GM12878 (cell line): ENCODE data around the gene TMEM38A. TPM values are rescaled to one million over a fixed set of nuclear protein-coding genes. Genes with fewer than 3 reads are reported as not detected.

ENCODE experiments used
- ATAC-seq: fragments of 200-7000 bp; cut with Tn5 transposase; 3 replicates; pipeline ENCODE4 v1.9.1; 2020; ENCODE audit warnings: mild to moderate bottlenecking, moderate library complexity
- BruUV-seq: library from RNA; stranded (reverse); fragments of 400-500 nt; replicated peaks from 2 replicates; lab custom pipeline; 2021; lab: Mats Ljungman, UMichigan
- CTCF ChIA-PET: fragments of 300-600 bp; sonication (Branson Sonifier 250); formaldehyde crosslinking; extraction: SDS; loops from one replicate; lab custom pipeline; 2021; ENCODE audit warnings: inconsistent platforms; lab: Yijun Ruan, JAX
- POLR2A ChIA-PET: fragments of 350-600 bp; formaldehyde crosslinking; extraction: SDS; loops from one replicate; lab custom pipeline; 2021; ENCODE audit warnings: inconsistent platforms; lab: Charles Lee
- RAD21 ChIA-PET: fragments of 300-600 bp; sonication (Branson Sonifier 250); formaldehyde crosslinking; loops from one replicate; lab custom pipeline; 2023; ENCODE audit warnings: antibody characterized with exemption; ENCODE audit not compliant: unreplicated experiment; lab: Charles Lee
- SMC1A ChIA-PET: fragments of 300-600 bp; sonication (Branson Sonifier 250); formaldehyde crosslinking; loops from one replicate; lab custom pipeline; 2023; ENCODE audit not compliant: unreplicated experiment, uncharacterized antibody; lab: Charles Lee
- DNase-seq: peaks from one replicate; pipeline ENCODE4 v3.0.0-alpha.2; 2011; ENCODE audit warnings: low read depth, low spot score
- FAIRE-seq: peaks from 3 replicates; lab custom pipeline; 2011; peaks lifted over from hg19 to GRCh38; lab: Jason Lieb, UNC
- H2AFZ ChIP-seq: 2 replicates; pipeline ENCODE4 v1.6.0; 2011; ENCODE audit warnings: low read depth, low read length, control low read depth; ENCODE audit not compliant: control insufficient read depth
- H3K27ac ChIP-seq: 2 replicates; pipeline ENCODE4 v1.5.1; 2011; ENCODE audit warnings: control low read depth; ENCODE audit not compliant: control insufficient read depth, insufficient read depth
- H3K27me3 ChIP-seq, 2 experiments: replicated peaks in 1 of 2; 2 replicates each; pipeline versions ENCODE4 v1.6.0 to v1.6.1; 2011; ENCODE audit warnings: low read length in 1 of 2; ENCODE audit not compliant: control insufficient read depth in 2 of 2, insufficient read depth in 2 of 2
- H3K36me3 ChIP-seq, 2 experiments: 2 replicates each; pipeline ENCODE4 v1.5.1; 2011; ENCODE audit warnings: low read length in 1 of 2; ENCODE audit not compliant: control insufficient read depth in 2 of 2, insufficient read depth in 2 of 2
- H3K4me1 ChIP-seq: 2 replicates; pipeline ENCODE4 v1.6.1; 2011; ENCODE audit warnings: mild to moderate bottlenecking, low read length, moderate library complexity, mixed read lengths; ENCODE audit not compliant: control insufficient read depth, insufficient read depth
- H3K4me2 ChIP-seq: 2 replicates; pipeline ENCODE4 v1.6.0; 2011; ENCODE audit warnings: control low read depth; ENCODE audit not compliant: control insufficient read depth, insufficient read depth
- H3K4me3 ChIP-seq: fragments of 200-600 bp; sonication (generic); 2 replicates; pipeline ENCODE4 v1.5.1; 2016
- H3K79me2 ChIP-seq: 2 replicates; pipeline ENCODE4 v1.6.0; 2011; ENCODE audit warnings: low read length; ENCODE audit not compliant: control insufficient read depth, insufficient read depth
- H3K9ac ChIP-seq: 2 replicates; pipeline ENCODE4 v1.8.0; 2011; ENCODE audit warnings: low read length, control low read depth, mixed read lengths; ENCODE audit not compliant: control insufficient read depth, insufficient read depth
- H3K9me3 ChIP-seq: replicated peaks from 3 replicates; pipeline ENCODE4 v1.5.1; 2011; ENCODE audit warnings: mild to moderate bottlenecking, low read length; ENCODE audit not compliant: control insufficient read depth, insufficient read depth
- H4K20me1 ChIP-seq: 2 replicates; pipeline ENCODE4 v1.6.0; 2011; ENCODE audit not compliant: control insufficient read depth, insufficient read depth
- ATF7 ChIP-seq: fragments of 450-650 bp; IDR thresholded peaks from 2 replicates; pipeline ENCODE4 v1.6.1; 2016; ENCODE audit warnings: low read depth, mild to moderate bottlenecking
- CREB1 ChIP-seq: IDR thresholded peaks from 2 replicates; pipeline ENCODE4 v1.6.1; 2012; ENCODE audit warnings: low read depth, mild to moderate bottlenecking, inconsistent platforms
- ESRRA ChIP-seq: IDR thresholded peaks from 2 replicates; pipeline ENCODE4 v1.6.1; 2012; ENCODE audit warnings: mild to moderate bottlenecking, low read length, improper control_type of control experiment
- HDGF ChIP-seq: fragments of 450-650 bp; IDR thresholded peaks from 2 replicates; pipeline ENCODE4 v1.6.1; 2016; ENCODE audit warnings: antibody characterized with exemption
- JUND ChIP-seq: IDR thresholded peaks from 2 replicates; pipeline ENCODE4 v1.6.1; 2012; ENCODE audit warnings: low read depth, mild to moderate bottlenecking, low read length, improper control_type of control experiment, moderate library complexity
- MLLT1 ChIP-seq: fragments of 450-650 bp; IDR thresholded peaks from 2 replicates; pipeline ENCODE4 v1.6.1; 2016; ENCODE audit warnings: mild to moderate bottlenecking
- REST ChIP-seq: IDR thresholded peaks from 2 replicates; pipeline ENCODE4 v1.6.1; 2012; ENCODE audit warnings: mild to moderate bottlenecking, low read depth, low read length
- RFX5 ChIP-seq: IDR thresholded peaks from 2 replicates; pipeline ENCODE4 v1.6.1; 2011; ENCODE audit warnings: low read depth, low read length, improper control_type of control experiment
- SMAD5 ChIP-seq: IDR thresholded peaks from 2 replicates; pipeline ENCODE4 v1.6.1; 2016; ENCODE audit warnings: antibody characterized with exemption, low read depth
- SUPT20H ChIP-seq: IDR thresholded peaks from 2 replicates; pipeline ENCODE4 v1.6.1; 2011; ENCODE audit warnings: low read depth, mild to moderate bottlenecking, low read length, moderate library complexity, borderline replicate concordance; ENCODE audit not compliant: control insufficient read depth
- SUZ12 ChIP-seq: fragments of 200-600 bp; sonication (generic); IDR thresholded peaks from one replicate; pipeline ENCODE4 v1.6.1; 2018; ENCODE audit warnings: antibody characterized with exemption, mild to moderate bottlenecking; ENCODE audit not compliant: unreplicated experiment
- TAF1 ChIP-seq: IDR thresholded peaks from 2 replicates; pipeline ENCODE4 v1.6.1; 2011; ENCODE audit warnings: mild to moderate bottlenecking, low read depth, low read length, borderline replicate concordance
- ZBED1 ChIP-seq: IDR thresholded peaks from 2 replicates; pipeline ENCODE4 v1.6.1; 2016; ENCODE audit warnings: borderline replicate concordance
- ZBTB11 ChIP-seq: fragments of 450-650 bp; formaldehyde crosslinking; IDR thresholded peaks from 2 replicates; pipeline ENCODE4 v1.5.0; 2022; ENCODE audit warnings: mild to moderate bottlenecking, missing genetic modification characterization
- ZNF217 ChIP-seq: fragments of 450-650 bp; IDR thresholded peaks from 2 replicates; pipeline ENCODE4 v1.6.1; 2017; ENCODE audit warnings: antibody characterized with exemption, mild to moderate bottlenecking
- WGBS: methylation state at CpG from one replicate; pipeline ENCODE4 v1.1.6; 2016; ENCODE audit warnings: low lambda C conversion rate; ENCODE audit not compliant: insufficient replicate concordance, insufficient coverage; ENCODE audit errors: missing lambda C conversion rate; 5-methylcytosine and 5-hydroxymethylcytosine counted together
- in situ Hi-C: fragments of 300-500 bp; cut with MboI; formaldehyde crosslinking; loops from 9 replicates; pipeline ENCODE4 v1.14.3; 2018; ENCODE audit warnings: mixed read lengths
- intact Hi-C: fragments of 100-400 bp; cut with micrococcal nuclease; formaldehyde crosslinking; loops from one replicate; pipeline ENCODE4 v1.14.2; 2022; ENCODE audit not compliant: unreplicated experiment
- polyA plus RNA-seq, 11 experiments: library from polyadenylated mRNA; depleted of rRNA in 4 of 11; unstranded in 6 of 11; stranded (reverse) in 5 of 11; fragments of >200 nt; fragmentation: Nextera tagmentation in 4 of 11; fragmentation: Illumina TruSeq in 1 of 11; extraction: Ambion mirVana in 4 of 11; extraction: Trizol in 1 of 11; gene quantifications; 1 replicate in 1 of 11; 2 replicates in 10 of 11; pipeline versions ENCODE4 v1.2.1 to v1.2.3, GENCODE V29; 2011 to 2016; ENCODE audit warnings: inconsistent platforms in 2 of 11, missing spikeins in 2 of 11, low read depth in 1 of 11
- total RNA-seq, 4 experiments: library from RNA; depleted of rRNA in 3 of 4; stranded (reverse); fragments of >200 nt in 3 of 4; fragmentation: Illumina TruSeq in 1 of 4; extraction: Trizol in 1 of 4; gene quantifications; 2 replicates each; pipeline versions ENCODE4 v1.2.1 to v1.2.3, GENCODE V29; 2013 to 2021
- TF ChIP-seq, protein P1 (sequence below): fragments of 450-650 bp; conservative IDR thresholded peaks from 2 replicates; pipeline ENCODE4 v1.6.1; 2017; ENCODE audit warnings: mild to moderate bottlenecking, moderate library complexity

The TMEM38A gene
- total and polyA plus RNA-seq, 10 of the 15 experiments (the other 5 are each of a cell fraction or from before 2014, with no cell fraction given) = 4.5 to 22.2 (median 15.0) TPM

GRCh38 chr19:16640951-16641350, 20.0 kb upstream of the TMEM38A start:
- H3K9ac ChIP-seq = no peak overlapping the region
- ChIA-PET SMC1A (no interaction called here), POLR2A (no interaction called here), RAD21 (no interaction called here), CTCF (no interaction called here)
- peaks cover 5 to 41% of the 10 kb centered on the region in 2 experiments for H3K36me3 ChIP-seq
- no peaks in the 10 kb centered on the region for H3K27me3 ChIP-seq
- ATAC-seq (no peak), FAIRE-seq (no peak), DNase-seq (no peak)
- in situ Hi-C loops (no loop called here), intact Hi-C loops (no loop called here)
- no peaks in the 10 kb centered on the region; the same call in none of the 2 replicates for H3K79me2 ChIP-seq
- H3K4me1 ChIP-seq = no peaks in the 10 kb centered on the region
- no peak overlapping the region for H2AFZ ChIP-seq
- H3K4me2 ChIP-seq = no peak overlapping the region
- BruUV-seq = no TSS peak
- 100% methylated on average over 1 of the region's 1 CpG for WGBS
- H3K4me3 ChIP-seq = no peak overlapping the region
- H3K27ac ChIP-seq = no peak overlapping the region
- no peaks in the 10 kb centered on the region for H4K20me1 ChIP-seq
- no peaks in the 10 kb centered on the region for H3K9me3 ChIP-seq
- no peak for TF ChIP-seq ZBED1
- no peak for TF ChIP-seq SMAD5
- no peak for TF ChIP-seq RFX5
- no peak for TF ChIP-seq ZNF217
- TF ChIP-seq ATF7 = no peak
- no peak for TF ChIP-seq REST
- TF ChIP-seq TAF1 = no peak
- TF ChIP-seq ESRRA = no peak
- no peak for TF ChIP-seq SUZ12
- TF ChIP-seq JUND = no peak
- no peak for TF ChIP-seq CREB1
- TF ChIP-seq, protein P1, sequence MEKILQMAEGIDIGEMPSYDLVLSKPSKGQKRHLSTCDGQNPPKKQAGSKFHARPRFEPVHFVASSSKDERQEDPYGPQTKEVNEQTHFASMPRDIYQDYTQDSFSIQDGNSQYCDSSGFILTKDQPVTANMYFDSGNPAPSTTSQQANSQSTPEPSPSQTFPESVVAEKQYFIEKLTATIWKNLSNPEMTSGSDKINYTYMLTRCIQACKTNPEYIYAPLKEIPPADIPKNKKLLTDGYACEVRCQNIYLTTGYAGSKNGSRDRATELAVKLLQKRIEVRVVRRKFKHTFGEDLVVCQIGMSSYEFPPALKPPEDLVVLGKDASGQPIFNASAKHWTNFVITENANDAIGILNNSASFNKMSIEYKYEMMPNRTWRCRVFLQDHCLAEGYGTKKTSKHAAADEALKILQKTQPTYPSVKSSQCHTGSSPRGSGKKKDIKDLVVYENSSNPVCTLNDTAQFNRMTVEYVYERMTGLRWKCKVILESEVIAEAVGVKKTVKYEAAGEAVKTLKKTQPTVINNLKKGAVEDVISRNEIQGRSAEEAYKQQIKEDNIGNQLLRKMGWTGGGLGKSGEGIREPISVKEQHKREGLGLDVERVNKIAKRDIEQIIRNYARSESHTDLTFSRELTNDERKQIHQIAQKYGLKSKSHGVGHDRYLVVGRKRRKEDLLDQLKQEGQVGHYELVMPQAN = no peak
- no peak for TF ChIP-seq HDGF
- TF ChIP-seq MLLT1 = no peak
- TF ChIP-seq SUPT20H = no peak
- no peak for TF ChIP-seq ZBTB11 (CRISPR knock-in tag)
